Stimulated activated CD8-positive, alpha-beta memory T cell treated with anti-CD3 and anti-CD28 coated beads, Interleukin-4, amount 100 ng/mL, for 1 hour (primary cell): ENCODE data around the gene BCKDK.
A peak's percentile ranks its signal among the peaks of the same experiment; 100 is the strongest.
"Not testable (repeated sequence)": the region's sequence is repeated elsewhere in the genome, so short reads cannot be mapped to it uniquely, and the experiment has no call there.

Source experiments
- DNase-seq, 2 donors: peaks; one replicate each; pipeline ENCODE4 v3.0.0-alpha.2; 2020; ENCODE audit warnings: low read depth in 2 of 2, low spot score in 1 of 2

BCKDK gene

GRCh38 chr16:31094424-31095120 lies 13.6 kb upstream of the BCKDK start, which contains the start of gene VKORC1:
VKORC1 (minus strand) TSS chr16:31094797; CDS start chr16:31094729, 68 bp downstream.
- peak; percentile 61 to 66 for DNase-seq

- no peak for DNase-seq
Observed at GRCh38 chr16:31099860-31100638, 8.1 kb upstream of the BCKDK start.

DNA sequence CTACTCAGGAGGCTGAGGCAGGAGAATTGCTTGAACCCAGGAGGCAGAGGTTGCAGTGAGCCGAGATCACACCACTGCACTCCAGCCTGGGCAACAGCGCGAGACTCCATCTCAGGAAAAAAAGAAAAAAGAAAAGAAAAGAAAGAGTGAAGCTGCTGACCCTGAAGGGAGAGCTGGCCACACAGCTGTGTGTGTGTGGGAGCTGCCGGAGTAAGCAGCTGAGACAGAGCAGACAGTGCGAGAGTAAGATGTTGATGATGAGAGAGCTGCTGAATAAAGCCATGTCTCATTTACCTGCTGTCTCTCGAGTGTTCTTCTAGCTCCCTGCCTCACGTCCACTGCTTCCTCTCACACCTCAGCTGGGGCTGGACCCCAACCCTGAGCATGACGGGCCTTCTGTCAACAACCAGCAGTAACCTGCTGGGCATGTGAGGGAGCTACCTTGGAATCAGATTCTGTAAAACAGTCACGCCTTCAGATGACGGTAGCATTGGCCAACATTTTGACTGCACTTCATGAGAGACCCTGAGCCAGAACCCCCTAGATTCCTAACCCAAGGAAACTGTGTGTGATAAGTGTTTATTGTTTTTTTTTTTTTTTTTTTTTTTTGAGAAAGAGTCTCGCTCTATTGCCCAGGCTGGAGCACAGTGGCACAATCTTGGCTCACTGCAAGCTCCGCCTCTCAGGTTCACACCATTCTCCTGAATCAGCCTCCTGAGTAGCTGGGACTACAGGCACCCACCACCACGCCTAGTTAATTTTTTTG lies 7.1 kb upstream of the BCKDK start:
- DNase-seq = not testable (repeated sequence)

DNA sequence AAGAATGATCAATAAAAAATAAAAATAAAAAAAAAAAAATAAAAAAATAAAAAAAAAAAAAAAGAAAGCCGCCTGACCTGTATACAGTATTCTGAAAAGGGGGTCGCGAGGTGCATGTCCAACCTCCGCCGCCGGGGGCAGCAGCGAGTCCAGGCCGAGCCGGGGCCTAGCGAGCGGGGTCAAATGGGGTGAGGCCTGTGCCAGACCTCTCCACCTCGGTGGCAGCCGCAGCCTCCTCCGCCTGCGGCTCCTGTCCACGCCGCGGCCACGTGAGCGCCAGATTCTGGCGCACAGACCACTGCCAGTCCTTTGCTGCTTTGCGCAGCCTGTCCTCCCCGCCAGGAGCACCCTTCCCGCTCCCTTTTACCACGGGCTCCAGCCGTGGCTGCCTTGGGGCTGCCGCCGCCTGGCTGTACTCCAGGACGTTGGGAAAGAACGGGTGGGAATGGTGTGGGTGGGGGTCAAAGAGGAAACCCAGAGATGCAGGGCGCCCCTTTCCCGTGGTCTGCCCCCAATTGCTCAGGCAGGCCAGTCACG lies 2.4 kb upstream of the BCKDK start:
- DNase-seq = peak; percentile 65 to 74

DNA sequence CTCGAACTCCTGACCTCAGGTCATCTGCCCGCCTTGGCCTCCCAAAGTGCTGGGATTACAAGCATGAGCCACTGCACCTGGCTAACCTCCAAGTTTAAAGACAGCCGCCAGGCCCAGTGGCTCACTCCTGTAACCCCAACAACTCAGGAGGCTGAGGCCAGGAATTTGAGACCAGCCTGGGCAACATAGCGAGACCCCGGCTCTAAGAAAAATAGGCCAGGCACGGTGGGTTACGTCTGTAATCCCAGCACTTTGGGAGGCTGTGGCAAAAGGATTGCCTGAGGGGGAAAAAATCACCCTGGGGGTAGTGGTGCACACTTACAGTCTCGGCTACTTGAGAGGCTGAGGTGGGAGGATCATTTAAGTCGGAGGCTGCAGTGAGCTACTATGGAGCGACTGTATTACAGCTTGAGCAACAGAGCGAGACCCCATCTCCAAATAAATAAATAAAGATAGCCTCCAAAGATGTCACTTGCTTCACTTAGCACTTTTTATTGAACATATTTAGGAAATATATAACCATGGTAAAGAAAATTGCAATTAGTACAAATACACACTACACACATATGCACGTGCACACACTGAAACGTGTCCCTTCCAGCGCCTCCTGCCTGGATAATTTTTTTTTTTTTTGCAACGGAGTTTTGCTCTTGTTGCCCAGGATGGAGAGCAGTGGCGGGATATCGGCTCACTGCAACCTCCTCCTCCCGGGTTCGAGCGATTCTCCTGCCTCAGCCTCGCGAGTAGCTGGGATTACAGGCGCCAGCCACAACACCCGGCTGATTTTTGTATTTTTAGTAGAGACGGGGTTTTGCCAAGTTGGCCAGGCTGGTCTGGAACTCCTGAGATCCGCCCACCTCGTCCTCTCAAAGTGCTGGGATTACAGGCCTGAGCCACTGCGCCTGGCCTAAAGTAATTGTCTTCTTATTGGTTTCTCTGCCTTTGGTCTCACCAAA lies 1.4 kb upstream of the BCKDK start:
- DNase-seq = no peak

DNA sequence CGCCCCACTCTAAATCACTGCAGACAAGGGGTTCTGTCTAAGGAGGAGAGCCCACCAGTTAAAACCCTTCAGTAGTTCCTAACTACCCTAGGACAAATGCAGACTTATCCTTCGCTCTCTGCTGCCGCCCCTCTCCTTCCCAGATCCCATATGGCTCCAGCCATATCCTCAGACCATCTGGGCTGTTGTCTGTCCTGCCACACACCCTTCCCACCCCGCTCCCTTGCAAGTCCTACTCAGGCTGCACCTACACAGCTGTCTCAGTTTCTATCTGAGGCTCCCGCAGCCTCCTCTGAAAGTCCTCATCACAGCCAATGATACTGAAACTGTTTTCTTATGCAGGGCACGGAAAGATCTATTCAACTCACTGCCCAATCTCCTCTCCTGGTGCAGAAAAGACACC lies 720 bp upstream of the BCKDK start:
- DNase-seq = no peak

- DNase-seq = no peak
Observed at GRCh38 chr16:31108794-31109558, 790 bp downstream of the BCKDK start.

DNA sequence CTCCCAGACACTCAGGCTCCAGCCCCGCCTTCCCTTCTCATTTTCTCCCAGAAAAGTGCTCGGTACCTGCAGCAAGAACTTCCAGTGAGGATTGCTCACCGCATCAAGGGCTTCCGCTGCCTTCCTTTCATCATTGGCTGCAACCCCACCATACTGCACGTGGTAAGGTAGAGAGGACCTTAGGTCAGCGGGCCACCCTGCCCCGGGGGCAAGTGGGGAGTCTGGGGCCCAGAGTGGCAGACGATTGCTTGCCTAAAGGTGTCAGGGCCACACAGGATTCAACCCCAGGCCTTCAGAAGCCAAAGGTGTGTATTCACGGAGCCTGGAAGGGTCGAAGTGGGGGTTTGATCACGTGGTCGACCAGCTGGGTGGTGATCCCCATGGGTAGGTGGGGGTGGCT lies 1.4 kb downstream of the BCKDK start:
- no peak for DNase-seq

GRCh38 chr16:31110106-31111034 lies 2.2 kb downstream of the BCKDK start:
- no peak for DNase-seq

GRCh38 chr16:31111881-31112466 lies 3.8 kb downstream of the BCKDK start:
- DNase-seq = no peak

DNA sequence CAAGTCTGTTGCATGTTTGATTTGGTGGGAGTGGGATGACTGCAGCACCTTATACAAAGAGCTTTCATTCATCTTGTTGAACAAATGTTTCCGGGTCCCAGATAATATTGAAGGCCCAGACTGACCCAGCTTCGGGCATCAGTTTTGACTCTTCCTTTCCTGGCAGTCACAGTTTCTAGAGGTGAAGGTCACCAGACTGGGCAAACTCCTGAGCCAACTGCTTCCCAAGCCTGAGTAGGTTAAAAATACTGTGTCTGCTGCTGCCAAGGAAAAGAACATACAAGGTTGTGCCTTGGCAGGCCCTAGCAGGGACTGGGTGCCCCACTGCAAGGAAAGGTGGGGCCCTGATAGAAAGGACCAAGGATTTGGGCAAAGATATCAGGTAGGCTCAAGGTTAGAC lies 4.5 kb downstream of the BCKDK start:
- no peak for DNase-seq

- DNase-seq = no peak
Observed at GRCh38 chr16:31113121-31114120, 5.2 kb downstream of the BCKDK start.

DNA sequence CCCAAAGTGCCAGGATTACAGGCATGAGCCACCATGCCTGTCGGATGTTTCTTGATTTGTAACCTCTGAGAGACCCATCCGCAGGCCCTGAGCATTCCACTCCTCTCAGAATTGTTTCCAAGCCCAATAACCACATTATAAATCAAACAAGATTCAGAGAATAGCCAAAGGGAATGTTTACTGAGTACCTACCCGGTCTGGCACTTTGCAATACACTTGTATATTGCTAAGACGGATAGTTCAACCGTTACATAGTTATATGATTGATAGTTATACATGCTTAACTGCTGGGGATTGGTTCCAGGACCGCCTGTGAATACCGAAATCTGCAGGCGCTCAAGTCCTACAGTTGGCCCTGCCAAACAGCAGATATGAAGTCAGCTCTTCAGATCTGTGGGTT lies 6.3 kb downstream of the BCKDK start:
- no peak for DNase-seq

DNA sequence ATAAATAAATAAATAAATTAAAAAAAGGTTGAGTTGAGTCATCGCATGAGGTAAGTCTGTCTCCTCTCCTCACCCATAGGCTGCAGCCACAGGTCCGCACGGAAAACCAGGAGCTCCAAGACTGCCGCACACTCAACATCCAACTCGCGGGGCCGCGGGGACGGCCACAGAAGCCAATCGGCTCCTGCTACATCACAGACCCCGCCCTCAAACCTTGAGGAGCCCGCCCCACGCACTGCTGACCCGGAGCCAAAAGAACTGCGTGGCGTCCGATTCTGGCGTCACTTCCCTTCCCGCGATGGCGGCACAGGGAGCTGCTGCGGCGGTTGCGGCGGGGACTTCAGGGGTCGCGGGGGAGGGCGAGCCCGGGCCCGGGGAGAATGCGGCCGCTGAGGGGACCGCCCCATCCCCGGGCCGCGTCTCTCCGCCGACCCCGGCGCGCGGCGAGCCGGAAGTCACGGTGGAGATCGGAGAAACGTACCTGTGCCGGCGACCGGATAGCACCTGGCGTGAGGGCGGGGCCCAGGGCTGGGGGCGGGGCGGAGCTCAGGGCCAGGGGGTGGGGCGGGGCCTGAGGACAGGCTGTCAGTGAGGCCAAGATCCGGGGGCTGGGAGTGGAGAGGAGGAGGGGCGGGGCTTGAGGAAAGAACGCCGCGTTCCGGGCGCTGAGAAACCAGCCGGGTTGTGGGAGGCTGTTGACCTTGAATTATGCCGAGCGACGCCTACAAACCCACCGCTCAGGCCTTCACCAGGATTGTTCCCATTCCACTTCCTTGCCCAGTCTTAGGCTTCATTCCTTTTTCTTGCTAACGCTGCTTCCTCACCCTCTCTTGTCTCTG lies 9.4 kb downstream of the BCKDK start, which contains the start of gene KAT8:
Gene KAT8, plus strand, starts transcription at position 281 of the 839 bp plus-strand sequence. Its CDS starts 18 bp downstream, at position 299.
- DNase-seq = peak; percentile 92 to 93

DNA sequence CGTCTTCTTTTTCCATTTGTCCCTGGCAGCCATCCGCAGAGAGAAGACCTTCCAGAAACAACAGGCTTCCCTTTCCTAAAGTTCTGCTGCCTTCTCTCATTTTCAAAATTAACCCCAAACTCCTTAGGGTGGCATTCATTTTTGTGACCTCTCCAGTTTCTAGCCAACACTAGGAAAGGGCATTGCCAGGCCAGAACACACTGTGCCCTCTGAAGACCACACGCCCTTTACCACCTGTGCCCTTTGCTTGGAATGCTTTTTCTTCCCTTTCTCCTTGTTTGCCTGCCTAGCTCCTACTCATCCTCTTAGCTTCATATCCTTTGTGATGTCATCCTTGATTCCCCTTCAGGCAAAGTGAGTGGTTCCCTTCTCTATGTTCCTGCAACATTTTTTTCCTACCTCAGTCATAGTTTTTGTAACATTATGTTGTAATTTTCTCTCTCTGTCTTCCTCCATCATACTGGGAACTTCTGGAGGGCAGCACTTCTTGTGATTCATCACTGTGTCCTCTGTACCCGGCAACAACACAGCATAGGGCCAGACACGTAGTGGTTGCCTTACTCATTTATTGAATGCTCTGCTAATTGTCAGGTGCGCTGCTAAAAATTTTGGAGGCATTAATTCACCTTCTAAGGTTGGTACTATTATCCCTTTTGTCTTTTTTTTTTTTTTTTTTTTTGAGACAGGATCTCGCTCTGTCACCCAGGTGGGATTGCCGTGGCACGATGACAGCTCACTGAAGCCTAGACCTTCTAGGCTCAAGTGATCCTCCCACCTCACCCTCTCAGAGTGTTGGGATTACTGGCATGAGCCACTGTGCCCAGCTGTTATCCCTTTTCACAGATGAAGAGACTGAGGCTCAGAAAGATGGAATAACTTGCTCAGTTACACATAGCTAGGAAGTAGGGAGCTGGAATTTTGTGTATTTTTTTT lies 10.3 kb downstream of the BCKDK start:
- DNase-seq = no peak
